ENCODE results near the gene SDC3.

Gene SDC3

DNA sequence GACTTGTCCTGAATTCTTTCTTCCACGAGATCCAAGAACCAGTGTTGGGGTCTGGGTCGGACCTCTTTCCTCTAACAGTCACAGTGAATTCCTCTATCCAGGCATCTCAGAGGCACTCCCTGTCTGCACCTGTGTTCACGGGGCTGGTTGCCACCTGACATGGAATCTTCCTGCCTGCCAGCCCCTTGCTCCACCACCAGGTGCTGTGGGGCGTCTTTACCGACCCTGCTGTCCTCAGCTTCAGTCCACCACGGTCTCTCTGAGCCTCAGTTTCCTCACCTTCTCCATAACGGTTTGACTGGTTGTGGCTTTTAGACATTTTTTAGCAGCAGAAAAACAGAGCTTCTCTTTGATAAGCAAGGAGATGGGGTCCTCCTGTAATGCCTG is 62.7 kb downstream of the SDC3 start:
- no peak for ATAC-seq

DNA sequence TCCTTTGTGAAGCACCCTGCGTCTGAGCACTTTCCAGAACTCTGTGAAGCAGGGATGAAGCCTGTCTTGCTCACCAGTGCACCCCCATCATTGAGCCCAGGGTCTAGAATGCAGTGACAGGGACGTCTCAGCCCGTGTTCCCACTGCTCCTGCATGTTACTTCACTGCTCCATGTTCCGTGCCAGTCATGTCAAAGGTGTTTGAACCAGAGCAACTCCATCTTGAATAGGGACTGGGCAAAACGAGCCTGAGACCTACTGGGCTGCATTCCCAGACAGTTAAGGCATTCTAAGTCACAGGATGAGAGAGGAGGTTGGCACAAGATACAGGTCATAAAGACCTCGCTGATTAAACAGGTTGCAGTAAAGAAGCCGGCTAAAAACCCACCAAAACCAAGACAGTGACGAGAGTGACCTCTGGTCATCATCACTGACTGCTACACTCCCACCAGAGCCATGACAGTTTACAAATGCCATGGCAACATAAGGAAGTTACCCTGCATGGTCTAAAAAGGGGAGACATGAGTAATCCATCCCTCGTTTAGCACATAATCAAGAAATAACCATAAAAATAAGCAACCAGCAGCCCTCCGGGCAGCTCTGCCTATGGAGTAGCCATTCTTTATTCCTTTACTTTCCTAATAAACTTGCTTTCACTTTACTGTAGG is 63.2 kb downstream of the SDC3 start:
- no peak for ATAC-seq

DNA sequence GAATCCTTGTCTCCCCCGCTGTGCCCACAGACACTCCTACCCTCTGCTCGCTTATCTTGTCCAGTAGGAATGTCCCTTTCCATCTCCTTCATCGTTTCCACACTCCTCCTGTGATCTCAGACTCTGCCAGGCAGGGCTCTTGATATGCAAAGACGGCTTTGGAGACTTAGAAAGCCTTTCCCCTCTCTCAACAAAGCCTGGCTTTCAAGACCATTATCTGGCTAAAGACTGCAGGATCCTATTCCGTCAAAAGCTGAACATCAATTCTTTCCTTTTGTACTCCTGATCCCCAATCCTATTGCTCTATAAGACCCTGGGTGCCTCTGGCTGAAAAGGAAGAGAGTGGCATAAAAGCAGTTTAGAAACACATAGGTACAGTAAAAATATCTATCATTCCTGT is 63.9 kb downstream of the SDC3 start:
- no peak for ATAC-seq

DNA sequence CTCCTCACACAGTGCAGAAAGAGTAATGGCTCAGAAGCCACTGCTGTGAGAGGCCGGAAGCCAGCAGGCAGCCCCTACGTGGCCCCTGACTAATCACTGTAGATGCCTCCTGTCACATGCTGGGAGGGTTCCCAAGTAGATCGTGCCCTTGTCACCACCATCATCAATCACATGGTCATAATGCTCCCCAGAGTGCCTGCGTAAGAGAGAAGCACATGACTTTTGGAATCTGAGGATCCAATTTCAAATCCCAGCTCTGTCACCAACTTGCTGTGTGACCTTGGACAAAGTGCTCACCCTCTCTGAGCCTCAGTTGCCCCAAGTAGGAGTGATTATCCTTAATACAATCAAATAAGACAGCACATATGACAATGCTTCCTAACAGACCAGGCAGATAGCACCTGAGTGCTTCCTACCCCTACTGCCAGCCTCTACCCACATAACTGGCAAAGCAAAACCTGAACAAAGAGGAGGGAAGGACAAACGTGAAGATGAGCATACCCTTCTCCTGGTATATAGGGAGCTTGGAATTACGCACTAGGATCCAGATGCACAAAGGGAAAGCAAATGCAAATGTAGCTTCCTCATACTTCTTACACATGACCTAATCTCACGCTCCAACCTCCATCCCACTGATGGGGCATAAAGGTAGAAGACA is 65.7 kb downstream of the SDC3 start:
- ATAC-seq = no peak

DNA sequence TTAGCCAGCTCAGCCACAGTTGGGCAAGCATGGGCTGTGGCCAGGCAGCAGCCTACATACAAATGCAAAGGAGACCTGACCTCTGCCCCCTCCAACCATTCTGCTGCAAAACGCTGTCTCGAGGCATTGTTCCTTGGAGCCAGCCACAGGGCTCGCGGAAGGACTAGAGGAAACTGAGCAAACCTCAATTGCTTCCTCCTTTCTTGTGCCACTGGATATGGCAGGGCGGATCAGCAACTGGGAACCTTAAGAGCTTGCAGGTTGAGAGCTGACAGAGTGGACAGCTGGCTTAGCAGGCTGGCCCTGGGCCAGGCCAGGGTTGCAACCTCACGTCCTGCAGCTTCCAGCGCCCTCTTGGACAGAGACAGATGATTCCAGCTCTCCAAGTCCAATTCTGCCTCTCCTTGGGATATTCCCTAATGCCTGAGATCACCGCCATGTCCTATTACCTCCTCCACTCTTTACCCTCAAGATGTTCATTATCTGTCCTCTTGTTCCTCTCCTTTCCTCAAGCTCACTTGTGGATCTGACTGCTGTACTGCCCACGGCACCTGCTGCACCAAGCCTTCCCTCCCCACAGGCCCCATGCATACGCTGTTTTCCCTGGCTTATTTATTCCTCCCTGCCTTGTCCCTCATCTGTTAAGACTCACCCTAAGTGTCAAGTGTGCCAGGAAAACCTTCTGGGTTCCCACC is 67.5 kb downstream of the SDC3 start:
- ATAC-seq = no peak

DNA sequence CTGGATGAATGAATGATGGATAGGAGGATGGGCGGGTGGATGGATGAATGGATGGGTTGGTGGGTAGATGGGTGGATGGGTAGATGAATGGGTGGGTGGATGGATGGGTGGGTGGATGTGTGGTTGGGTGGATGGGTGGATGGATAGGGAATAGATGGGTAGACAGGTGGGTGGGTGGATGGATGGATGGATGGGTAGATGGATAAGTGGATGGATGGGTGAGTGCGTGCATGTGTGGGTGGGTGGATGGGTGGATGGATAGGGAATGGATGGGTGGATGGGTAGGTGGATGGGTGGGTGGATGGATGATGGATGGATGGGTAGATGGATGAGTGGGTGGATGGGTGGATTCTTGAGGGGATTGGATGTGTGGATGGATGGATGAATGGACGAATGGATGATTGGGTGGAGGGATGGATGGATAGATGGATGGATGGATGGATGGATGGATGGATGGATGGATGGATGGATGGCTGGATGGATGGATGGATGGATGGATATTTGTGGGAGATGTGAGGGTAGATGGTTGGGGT is 68.7 kb downstream of the SDC3 start:
- ATAC-seq = no peak

DNA sequence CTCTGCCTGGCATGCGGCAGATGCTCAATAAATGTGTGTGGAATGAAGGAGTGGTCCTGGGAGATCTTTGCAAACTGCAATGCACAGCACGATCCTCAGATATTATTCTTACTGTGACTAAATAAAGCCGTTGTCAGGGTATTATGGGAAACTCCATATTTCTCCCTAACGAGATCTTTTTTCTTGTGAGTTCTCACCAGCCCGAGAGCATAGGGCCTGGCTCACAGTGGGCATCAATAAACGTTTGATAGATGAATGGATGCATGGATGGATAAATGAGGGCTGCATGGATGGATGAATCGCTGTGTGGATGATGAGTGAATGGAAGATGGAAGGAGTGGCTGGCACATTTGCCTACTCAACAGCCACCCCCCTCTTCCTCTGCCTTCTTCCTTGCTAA is 69.6 kb downstream of the SDC3 start:
- ATAC-seq = no peak

DNA sequence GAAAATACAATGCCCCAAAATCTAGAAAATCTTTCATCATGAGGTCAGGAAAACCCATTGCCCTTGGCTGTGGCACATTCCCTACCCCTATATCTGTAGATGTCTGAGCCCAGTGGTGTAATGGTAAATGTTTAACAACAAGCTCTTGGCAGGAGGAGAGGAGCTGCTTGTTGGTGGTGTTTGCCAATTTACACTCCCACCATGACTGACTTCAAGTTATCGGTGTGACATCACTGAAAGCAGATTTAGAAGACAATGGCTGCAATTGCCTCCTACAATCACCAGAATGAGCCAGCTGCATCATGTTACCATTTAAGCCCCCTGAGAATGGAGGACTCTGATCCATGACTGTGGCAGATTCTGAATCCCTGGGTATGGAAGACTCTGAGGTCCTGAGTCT is 70.9 kb downstream of the SDC3 start:
- no peak for ATAC-seq

DNA sequence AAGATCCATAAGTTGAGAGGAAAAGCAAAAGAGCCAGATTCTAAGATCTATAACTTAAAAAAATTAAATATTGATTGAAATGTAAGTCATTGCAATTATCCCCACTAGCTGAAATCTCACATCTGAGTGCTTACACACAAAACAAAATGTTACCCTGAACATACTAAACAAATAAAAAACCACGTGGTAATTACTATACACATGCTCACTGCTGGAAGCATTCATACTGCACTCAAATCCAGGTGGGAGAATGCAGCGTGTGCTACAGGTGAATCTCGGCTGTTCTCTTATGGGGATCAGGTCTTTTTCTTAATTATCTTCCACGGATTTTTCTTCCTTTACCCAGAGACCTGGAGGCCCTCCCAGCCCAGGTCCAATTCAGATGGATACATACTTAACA is 74.3 kb downstream of the SDC3 start:
- no peak for ATAC-seq

DNA sequence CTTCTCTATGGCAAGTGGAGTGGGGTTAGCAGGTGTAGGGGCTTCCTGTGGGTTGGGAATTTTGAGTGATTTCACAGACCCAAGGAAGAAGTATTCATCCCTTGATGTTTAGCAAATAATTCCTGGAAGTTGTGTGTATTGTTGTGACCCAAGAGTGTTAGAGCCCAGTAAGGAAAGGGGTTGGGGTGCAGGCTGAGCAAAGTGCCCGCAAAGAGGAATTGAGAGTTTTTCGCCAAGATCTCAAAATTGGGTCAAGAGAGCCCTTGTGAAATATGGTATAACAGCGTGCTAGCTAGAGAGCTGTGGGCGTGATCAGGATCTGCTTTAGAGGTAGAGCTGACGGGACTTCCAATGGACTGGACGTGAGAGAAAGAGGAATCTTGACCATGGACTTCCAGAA is 78.0 kb downstream of the SDC3 start:
- ATAC-seq = no peak

DNA sequence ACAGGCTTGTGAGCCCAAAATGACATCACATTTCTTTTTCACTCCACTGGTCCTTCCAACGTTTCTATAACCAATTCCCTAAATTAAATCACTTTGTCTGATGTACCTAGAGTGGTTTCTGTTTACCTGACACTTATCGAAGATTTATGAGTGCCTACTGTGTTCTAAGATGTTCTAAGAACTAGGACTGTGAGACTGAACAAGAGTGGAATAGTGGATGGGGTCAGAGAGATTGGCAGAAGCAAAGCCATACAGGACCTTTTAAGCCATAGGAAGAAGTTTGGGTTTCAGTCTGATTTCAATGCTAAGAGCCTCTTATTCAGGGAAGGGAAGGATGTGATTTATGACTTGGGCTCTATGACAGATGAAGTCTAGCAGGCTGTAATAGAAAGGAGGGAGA is 78.7 kb downstream of the SDC3 start:
- ATAC-seq = no peak

DNA sequence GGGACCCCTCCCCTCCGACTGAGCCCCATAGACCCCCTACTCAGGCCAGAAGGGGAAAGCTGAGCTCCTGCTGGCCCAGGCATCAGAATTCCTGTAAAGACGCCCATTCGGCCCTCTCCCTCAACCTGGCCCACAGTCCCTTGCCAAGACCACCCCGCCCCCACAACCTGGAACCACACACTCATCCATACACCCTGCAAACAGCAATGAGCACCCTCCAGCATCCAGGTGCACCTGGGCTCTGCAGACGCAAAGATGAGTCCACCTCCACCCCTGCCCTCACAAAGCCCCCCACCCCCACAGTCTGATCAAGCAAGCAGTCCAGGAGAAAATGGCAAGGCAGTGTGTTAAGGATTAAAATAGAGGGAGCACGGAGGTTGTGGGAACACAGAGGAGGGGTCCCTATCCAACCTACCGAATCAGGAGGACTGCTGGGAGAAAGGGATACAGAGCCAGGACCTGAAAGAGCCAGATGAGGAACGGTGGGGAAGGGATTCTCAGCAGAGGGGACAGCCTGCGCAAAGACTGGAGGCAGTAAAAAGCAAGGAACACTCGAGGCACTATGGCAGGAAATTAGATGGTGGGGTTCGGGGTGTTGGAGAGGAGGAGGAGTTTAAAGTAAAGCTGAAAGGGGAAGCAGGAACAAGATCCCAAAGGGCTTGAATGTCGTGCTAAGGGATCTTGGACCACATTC is 83.7 kb downstream of the SDC3 start:
- no peak for ATAC-seq

DNA sequence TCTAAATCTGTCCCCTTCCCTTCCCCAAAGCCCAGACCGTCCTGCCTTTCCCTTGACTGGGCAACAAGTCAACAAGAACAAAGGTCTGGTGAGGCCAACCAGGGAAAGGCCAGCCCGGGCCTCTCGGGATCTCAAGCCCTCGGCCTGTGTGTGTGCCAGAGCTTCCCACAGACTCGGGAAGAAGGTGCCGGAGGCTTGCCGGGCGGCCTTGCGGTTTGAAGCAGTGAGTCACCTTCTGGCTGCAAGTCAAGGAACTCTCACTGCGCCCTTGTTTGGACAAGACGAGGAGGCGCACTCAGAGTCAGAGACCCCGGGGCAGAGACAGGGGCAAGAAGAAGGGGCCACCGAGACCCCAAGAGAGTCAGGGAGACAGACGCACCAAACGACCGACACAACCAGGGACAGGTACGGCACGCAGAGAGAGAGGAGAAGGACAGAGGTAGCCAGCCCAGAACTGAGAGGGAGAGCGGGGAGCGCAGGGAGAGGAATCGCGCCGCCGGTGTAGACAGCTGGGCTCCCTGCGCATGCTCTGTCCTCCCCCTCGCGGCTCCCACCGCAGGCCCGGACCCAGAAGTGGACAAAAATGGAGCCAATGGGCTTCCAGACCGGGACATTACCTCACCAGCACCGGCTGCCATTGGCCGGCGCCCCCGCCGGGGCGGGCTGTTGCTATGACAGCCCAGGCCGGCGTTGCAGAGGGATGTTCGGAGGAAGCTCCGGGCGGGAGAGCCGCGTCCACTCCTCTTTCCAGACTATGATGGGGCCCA is 84.4 kb downstream of the SDC3 start:
- peak; percentile 86 for ATAC-seq

DNA sequence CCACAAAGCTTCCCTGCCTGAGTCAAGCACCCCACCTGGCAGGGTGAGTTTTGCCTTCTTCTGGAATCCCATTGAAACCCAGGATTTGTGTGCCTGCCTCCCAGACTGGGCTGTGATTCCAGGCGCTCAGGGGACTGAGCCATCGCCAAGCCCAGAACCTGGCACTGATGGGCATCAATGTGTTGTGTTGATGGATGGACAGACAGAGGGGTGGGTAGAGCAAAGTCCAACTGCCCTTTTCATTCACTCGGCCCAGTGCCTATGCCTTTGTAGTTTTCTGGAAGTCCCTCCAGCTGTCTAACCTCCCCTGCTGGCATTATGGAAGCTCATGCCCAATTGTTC is 85.0 kb downstream of the SDC3 start:
- no peak for ATAC-seq

DNA sequence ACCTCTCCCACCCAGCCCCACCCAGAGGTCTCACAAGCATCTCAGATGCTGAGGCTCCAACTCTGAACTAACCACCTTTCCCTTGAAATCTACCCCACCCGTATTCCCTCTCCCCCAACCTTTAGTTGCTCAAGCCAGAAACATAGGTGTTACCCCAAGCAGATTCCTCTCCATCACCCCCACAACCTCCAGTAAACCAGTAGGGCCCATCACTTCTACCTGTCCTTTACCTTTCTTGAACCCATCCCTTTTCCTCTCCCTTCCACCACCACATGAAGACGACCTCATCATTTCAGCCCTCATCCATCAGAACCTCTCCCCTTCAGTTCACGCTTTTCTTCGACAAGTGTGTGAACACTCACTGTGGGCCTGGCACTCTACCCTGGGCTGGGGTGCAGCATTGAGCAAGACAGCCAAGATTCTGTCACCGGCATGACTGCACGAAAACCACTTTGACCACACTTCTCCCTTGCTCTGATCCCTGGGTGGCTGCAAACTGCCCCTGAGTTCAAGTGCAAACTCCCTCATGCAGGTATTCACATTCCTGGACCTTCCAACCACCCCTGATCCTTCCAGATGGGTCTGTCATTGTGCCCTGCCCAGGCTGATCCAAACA is 85.5 kb downstream of the SDC3 start:
- no peak for ATAC-seq

DNA sequence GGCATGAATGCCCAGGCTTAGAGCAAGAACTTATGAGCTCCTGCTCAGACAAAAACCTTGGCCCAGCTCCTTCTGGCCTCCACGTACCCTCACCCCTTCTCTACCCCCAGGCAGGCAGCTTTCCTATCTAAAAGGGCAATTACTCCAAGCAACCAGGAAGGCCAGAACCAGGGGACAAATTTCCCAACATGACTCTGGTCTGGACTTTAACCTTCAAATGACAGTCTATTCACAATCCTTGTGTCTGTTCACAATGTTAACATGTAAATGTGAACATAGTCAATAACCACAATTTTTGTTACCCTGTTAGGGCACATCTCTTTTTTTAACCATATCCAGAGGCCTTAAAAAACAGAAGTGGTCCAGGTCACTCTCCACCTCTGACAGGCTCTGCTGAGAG is 86.6 kb downstream of the SDC3 start:
- no peak for ATAC-seq

DNA sequence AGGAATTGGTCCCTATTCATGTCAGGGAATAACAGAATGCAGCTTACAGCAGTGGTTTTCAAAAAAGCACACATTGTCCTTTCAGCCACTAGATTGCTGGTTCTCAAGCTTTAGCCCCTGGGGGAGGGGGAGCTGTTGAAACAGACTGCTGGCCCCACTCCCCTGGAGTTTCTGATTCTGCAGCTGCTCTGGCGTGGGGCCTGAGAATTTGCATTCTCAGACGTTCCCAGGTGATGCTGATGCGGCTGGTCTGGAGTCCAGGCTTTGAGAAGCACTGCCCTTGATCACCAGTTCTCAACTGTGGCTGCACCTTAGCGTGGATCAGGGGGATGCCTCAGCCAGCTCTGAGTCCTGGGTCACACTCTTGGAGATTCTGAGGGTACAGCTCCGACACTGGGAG is 88.3 kb downstream of the SDC3 start:
- ATAC-seq = no peak

Measured in activated CD4-positive, CD25-positive, alpha-beta regulatory T cell treated with anti-CD3 and anti-CD28 coated beads, Interleukin-2, amount 50 U/mL, for 24 hours (primary cell).